Measurements from ENCODE around the gene HOXA13. TPM values are rescaled to one million over a fixed set of nuclear protein-coding genes. Genes with fewer than 3 reads are reported as not detected.

HOXA13 gene
- total RNA-seq, 1 donor from 2014 or later, result not detected

- Mint-ChIP-seq H3K4me1 (ENCODE audit: low read depth) (peaks cover 6% of the 10 kb centered on the region), H3K27me3 (ENCODE audit: low read depth) (peaks cover 66% of the 10 kb centered on the region), H3K36me3 (ENCODE audit: low read depth) (no peaks in the 10 kb centered on the region), H3K27ac (ENCODE audit: unreplicated experiment) (no peak overlapping the region), H3K4me3 (ENCODE audit: unreplicated experiment) (no peak overlapping the region), H3K9me3 (ENCODE audit: low read depth) (no peaks in the 10 kb centered on the region)
- no peak for TF ChIP-seq CTCF (IDR thresholded peaks at IDR 0.05)
- no peak for DNase-seq (ENCODE audit: low spot score)
Observed at GRCh38 chr7:27221201-27221797, 21.4 kb upstream of the HOXA13 start.

GRCh38 chr7:27220440-27220955 lies 20.6 kb upstream of the HOXA13 start:
- TF ChIP-seq CTCF (IDR thresholded peaks at IDR 0.05), result no peak
- no peak overlapping the region for H3K4me3 Mint-ChIP-seq (ENCODE audit: unreplicated experiment)
- peaks cover 6% of the 10 kb centered on the region for H3K4me1 Mint-ChIP-seq (ENCODE audit: low read depth)
- H3K9me3 Mint-ChIP-seq (ENCODE audit: low read depth), result no peaks in the 10 kb centered on the region
- peaks cover 69% of the 10 kb centered on the region for H3K27me3 Mint-ChIP-seq (ENCODE audit: low read depth)
- no peak for DNase-seq (ENCODE audit: low spot score)
- H3K36me3 Mint-ChIP-seq (ENCODE audit: low read depth), result no peaks in the 10 kb centered on the region
- H3K27ac Mint-ChIP-seq (ENCODE audit: unreplicated experiment), result no peak overlapping the region

- Mint-ChIP-seq H3K27ac (ENCODE audit: unreplicated experiment) (no peak overlapping the region), H3K36me3 (ENCODE audit: low read depth) (no peaks in the 10 kb centered on the region), H3K9me3 (ENCODE audit: low read depth) (no peaks in the 10 kb centered on the region), H3K27me3 (ENCODE audit: low read depth) (peaks cover 67% of the 10 kb centered on the region), H3K4me1 (ENCODE audit: low read depth) (no peaks in the 10 kb centered on the region), H3K4me3 (ENCODE audit: unreplicated experiment) (no peak overlapping the region)
- DNase-seq (ENCODE audit: low spot score), result no peak
- no peak for TF ChIP-seq CTCF (IDR thresholded peaks at IDR 0.05)
Observed at GRCh38 chr7:27219821-27220220, 19.9 kb upstream of the HOXA13 start.

GRCh38 chr7:27217951-27218350 lies 18.1 kb upstream of the HOXA13 start:
- peaks cover 6% of the 10 kb centered on the region for H3K4me1 Mint-ChIP-seq (ENCODE audit: low read depth)
- no peaks in the 10 kb centered on the region for H3K9me3 Mint-ChIP-seq (ENCODE audit: low read depth)
- DNase-seq (ENCODE audit: low spot score), result no peak
- no peak overlapping the region for H3K4me3 Mint-ChIP-seq (ENCODE audit: unreplicated experiment)
- TF ChIP-seq CTCF (IDR thresholded peaks at IDR 0.05), result no peak
- H3K27ac Mint-ChIP-seq (ENCODE audit: unreplicated experiment), result no peak overlapping the region
- no peaks in the 10 kb centered on the region for H3K36me3 Mint-ChIP-seq (ENCODE audit: low read depth)
- H3K27me3 Mint-ChIP-seq (ENCODE audit: low read depth), result peaks cover 69% of the 10 kb centered on the region

- DNase-seq (ENCODE audit: low spot score), result no peak
- H3K27ac Mint-ChIP-seq (ENCODE audit: unreplicated experiment), result no peak overlapping the region
- no peaks in the 10 kb centered on the region for H3K9me3 Mint-ChIP-seq (ENCODE audit: low read depth)
- H3K36me3 Mint-ChIP-seq (ENCODE audit: low read depth), result no peaks in the 10 kb centered on the region
- H3K4me1 Mint-ChIP-seq (ENCODE audit: low read depth), result peaks cover 9% of the 10 kb centered on the region
- H3K4me3 Mint-ChIP-seq (ENCODE audit: unreplicated experiment), result no peak overlapping the region
- no peak for TF ChIP-seq CTCF (IDR thresholded peaks at IDR 0.05)
- H3K27me3 Mint-ChIP-seq (ENCODE audit: low read depth), result peaks cover 72% of the 10 kb centered on the region
Observed at GRCh38 chr7:27215356-27215755, 15.5 kb upstream of the HOXA13 start.
